Jurkat, Clone E6-1 (cell line): Measurements from ENCODE around the gene ZNF507. TPM values are rescaled to one million over a fixed set of nuclear protein-coding genes. Genes with fewer than 3 reads are reported as not detected.

Source experiments
- DNase-seq: peaks from one replicate; pipeline ENCODE4 v3.0.0-alpha.2; 2011; ENCODE audit warnings: low read depth, low spot score
- H3K4me3 ChIP-seq: 2 replicates; pipeline ENCODE4 v1.5.1; 2011; ENCODE audit warnings: mild to moderate bottlenecking, low read length, control low read depth, moderate library complexity
- polyA plus RNA-seq: library from polyadenylated mRNA; unstranded; fragments of >200 nt; gene quantifications from one replicate; pipeline ENCODE4 v1.2.1, GENCODE V29; 2012; ENCODE audit warnings: missing spikeins; ENCODE audit not compliant: insufficient read length, insufficient read depth

Gene ZNF507
- polyA plus RNA-seq, result 12.2 TPM

GRCh38 chr19:32345261-32346207 lies at the start of gene ZNF507:
Gene ZNF507, plus strand, starts transcription at chr19:32345610. Its CDS starts 7,221 bp downstream, at chr19:32352831.
- peak; percentile 48 for DNase-seq
- H3K4me3 ChIP-seq, result peak within 1 kb of the TSS; percentile 94

- no peak overlapping the region for H3K4me3 ChIP-seq
- DNase-seq, result no peak
Observed at GRCh38 chr19:32296694-32297093, 48.7 kb upstream of the ZNF507 start.

- H3K4me3 ChIP-seq, result no peak overlapping the region
- no peak for DNase-seq
Observed at GRCh38 chr19:32302778-32303177, 42.6 kb upstream of the ZNF507 start.

GRCh38 chr19:32303193-32303592 lies 42.2 kb upstream of the ZNF507 start:
- H3K4me3 ChIP-seq, result no peak overlapping the region
- no peak for DNase-seq

- no peak for DNase-seq
Observed at GRCh38 chr19:32307591-32307990, 37.8 kb upstream of the ZNF507 start.

GRCh38 chr19:32308431-32309077 lies 36.9 kb upstream of the ZNF507 start:
- no peak overlapping the region for H3K4me3 ChIP-seq
- no peak for DNase-seq

More at GRCh38 chr19:32307591-32307990, 37.8 kb upstream of the ZNF507 start:
- no peak overlapping the region for H3K4me3 ChIP-seq

GRCh38 chr19:32309711-32310390 lies 35.6 kb upstream of the ZNF507 start:
- H3K4me3 ChIP-seq, result no peak overlapping the region
- DNase-seq, result no peak

- no peak overlapping the region for H3K4me3 ChIP-seq
- DNase-seq, result no peak
Observed at GRCh38 chr19:32311371-32311770, 34.0 kb upstream of the ZNF507 start.

- no peak for DNase-seq
- no peak overlapping the region for H3K4me3 ChIP-seq
Observed at GRCh38 chr19:32313569-32314265, 31.7 kb upstream of the ZNF507 start.

- no peak overlapping the region for H3K4me3 ChIP-seq
- DNase-seq, result peak; percentile 21
Observed at GRCh38 chr19:32316034-32316433, 29.4 kb upstream of the ZNF507 start.

GRCh38 chr19:32317086-32317485 lies 28.3 kb upstream of the ZNF507 start:
- DNase-seq, result no peak
- no peak overlapping the region for H3K4me3 ChIP-seq

- no peak overlapping the region for H3K4me3 ChIP-seq
- no peak for DNase-seq
Observed at GRCh38 chr19:32318884-32319520, 26.4 kb upstream of the ZNF507 start.

- no peak for DNase-seq
Observed at GRCh38 chr19:32322541-32322940, 22.9 kb upstream of the ZNF507 start.

GRCh38 chr19:32324631-32325285 lies 20.7 kb upstream of the ZNF507 start:
- no peak overlapping the region for H3K4me3 ChIP-seq
- no peak for DNase-seq

More at GRCh38 chr19:32322541-32322940, 22.9 kb upstream of the ZNF507 start:
- no peak overlapping the region for H3K4me3 ChIP-seq

GRCh38 chr19:32330213-32330857 lies 15.1 kb upstream of the ZNF507 start:
- H3K4me3 ChIP-seq, result no peak overlapping the region
- DNase-seq, result no peak

GRCh38 chr19:32333227-32333626 lies 12.2 kb upstream of the ZNF507 start:
- H3K4me3 ChIP-seq, result no peak overlapping the region
- no peak for DNase-seq

- no peak for DNase-seq
- H3K4me3 ChIP-seq, result no peak overlapping the region
Observed at GRCh38 chr19:32336259-32337083, 8.9 kb upstream of the ZNF507 start.
